Endothelial cell (in vitro differentiated cells): ENCODE measurements around the gene CSRP3. TPM values are rescaled to one million over a fixed set of nuclear protein-coding genes. Genes with fewer than 3 reads are reported as not detected.

Experiments
- DNase-seq: peaks from one replicate; pipeline ENCODE4 v3.0.0; 2021; ENCODE audit warnings: low spot score
- H3K27ac Mint-ChIP-seq: one replicate; pipeline ENCODE4 v1.8.0; 2021; ENCODE audit warnings: mixed read lengths, inconsistent platforms; ENCODE audit not compliant: unreplicated experiment
- H3K27me3 Mint-ChIP-seq: one replicate; pipeline ENCODE4 v1.8.0; 2021; ENCODE audit warnings: mild to moderate bottlenecking, moderate library complexity, mixed read lengths, inconsistent platforms; ENCODE audit not compliant: unreplicated experiment
- H3K36me3 Mint-ChIP-seq: one replicate; pipeline ENCODE4 v1.8.0; 2021; ENCODE audit warnings: mild to moderate bottlenecking, low read depth, mixed read lengths, inconsistent platforms; ENCODE audit not compliant: unreplicated experiment
- H3K4me1 Mint-ChIP-seq: one replicate; pipeline ENCODE4 v1.8.0; 2021; ENCODE audit warnings: mild to moderate bottlenecking, mixed read lengths, inconsistent platforms; ENCODE audit not compliant: unreplicated experiment
- H3K4me3 Mint-ChIP-seq: one replicate; pipeline ENCODE4 v1.8.0; 2021; ENCODE audit warnings: mild to moderate bottlenecking, mixed read lengths, inconsistent platforms; ENCODE audit not compliant: unreplicated experiment
- H3K9me3 Mint-ChIP-seq: one replicate; pipeline ENCODE4 v1.8.0; 2021; ENCODE audit warnings: mixed read lengths, inconsistent platforms; ENCODE audit not compliant: unreplicated experiment
- CTCF ChIP-seq: fragments of 200-600 bp; sonication (generic); IDR thresholded peaks from one replicate; pipeline ENCODE4 v1.5.0; 2021; ENCODE audit warnings: antibody characterized with exemption; ENCODE audit not compliant: unreplicated experiment
- total RNA-seq: library from RNA; stranded (reverse); fragmentation: NEBNext Ultra II Directional; extraction: Animal tissue kit (Norgen Biotek cat#: 25700); gene quantifications from one replicate; pipeline ENCODE4 v1.2.1, GENCODE V29; 2021; ENCODE audit not compliant: unreplicated experiment

Gene CSRP3
- total RNA-seq, 1 donor from 2014 or later = not detected

- peaks cover 17% of the 10 kb centered on the region for H3K27me3 Mint-ChIP-seq
- H3K4me3 Mint-ChIP-seq = peak overlapping the region; percentile 86
- peaks cover 2% of the 10 kb centered on the region for H3K4me1 Mint-ChIP-seq
- no peak for TF ChIP-seq CTCF
- H3K9me3 Mint-ChIP-seq = no peaks in the 10 kb centered on the region
- no peaks in the 10 kb centered on the region for H3K36me3 Mint-ChIP-seq
- peak; percentile 21 for DNase-seq
- H3K27ac Mint-ChIP-seq = no peak overlapping the region
Measured at GRCh38 chr11:19241260-19242178, 39.7 kb upstream of the CSRP3 start.

GRCh38 chr11:19240420-19241259 lies 38.9 kb upstream of the CSRP3 start, which contains the start of gene E2F8:
E2F8 (minus strand) TSS chr11:19240945; CDS start chr11:19240121, 824 bp downstream.
- peak; percentile 97 for DNase-seq
- Mint-ChIP-seq H3K27ac (no peak within 1 kb of the TSS), H3K4me3 (peak within 1 kb of the TSS; percentile 85), H3K4me1 (peaks cover 2% of the 10 kb centered on the region), H3K9me3 (no peaks in the 10 kb centered on the region), H3K36me3 (no peaks in the 10 kb centered on the region), H3K27me3 (peaks cover 17% of the 10 kb centered on the region)
- no peak for TF ChIP-seq CTCF

GRCh38 chr11:19239039-19239438 lies 37.3 kb upstream of the CSRP3 start:
- H3K9me3 Mint-ChIP-seq = no peaks in the 10 kb centered on the region
- no peaks in the 10 kb centered on the region for H3K36me3 Mint-ChIP-seq
- no peak overlapping the region for H3K4me3 Mint-ChIP-seq
- TF ChIP-seq CTCF = no peak
- DNase-seq = no peak
- H3K27ac Mint-ChIP-seq = no peak overlapping the region
- peaks cover 2% of the 10 kb centered on the region for H3K4me1 Mint-ChIP-seq
- H3K27me3 Mint-ChIP-seq = peaks cover 17% of the 10 kb centered on the region

GRCh38 chr11:19237813-19238212 lies 36.0 kb upstream of the CSRP3 start:
- Mint-ChIP-seq H3K4me3 (no peak overlapping the region), H3K4me1 (peaks cover 2% of the 10 kb centered on the region), H3K27ac (no peak overlapping the region), H3K36me3 (no peaks in the 10 kb centered on the region), H3K27me3 (peaks cover 14% of the 10 kb centered on the region), H3K9me3 (no peaks in the 10 kb centered on the region)
- no peak for DNase-seq
- TF ChIP-seq CTCF = no peak
